Ovary (tissue), 9 donors: ENCODE measurements around the gene ARHGEF4. TPM values are rescaled to one million over a fixed set of nuclear protein-coding genes. Genes with fewer than 3 reads are reported as not detected.
"Not testable (repeated sequence)": the region's sequence is repeated elsewhere in the genome, so short reads cannot be mapped to it uniquely, and the experiment has no call there.

ENCODE experiments used
- DNase-seq, 5 donors: peaks; one replicate each; pipeline ENCODE4 v3.0.0-alpha.2; 2019 to 2020
- H3K27ac ChIP-seq, 2 donors: fragments of 200-600 bp; one replicate each; pipeline versions ENCODE4 v1.5.1 to v1.8.0; 2019 to 2022
- H3K27me3 ChIP-seq: fragments of 200-600 bp; one replicate; pipeline ENCODE4 v1.8.0; 2022
- H3K36me3 ChIP-seq: fragments of 200-600 bp; sonication (generic); one replicate; pipeline ENCODE4 v1.5.1; 2019
- H3K4me1 ChIP-seq: one replicate; pipeline ENCODE4 v1.8.1; 2013; ENCODE audit warnings: mild to moderate bottlenecking, moderate library complexity; ENCODE audit not compliant: insufficient read depth
- H3K4me3 ChIP-seq: fragments of 200-600 bp; sonication (generic); one replicate; pipeline ENCODE4 v1.5.1; 2017
- H3K9me3 ChIP-seq, 2 donors: fragments of 200-600 bp in 1 of 2; sonication (generic) in 1 of 2; one replicate each; pipeline versions ENCODE4 v1.5.1 to v1.8.1; 2013 to 2019; ENCODE audit warnings: mild to moderate bottlenecking in 1 of 2, moderate library complexity in 1 of 2
- CTCF ChIP-seq, 3 donors: fragments of 450-650 bp in 2 of 3; fragments of 200-600 bp in 1 of 3; IDR thresholded peaks; one replicate each; pipeline versions ENCODE4 v1.5.1 to v1.8.0; 2016 to 2022; ENCODE audit warnings: antibody characterized with exemption in 3 of 3, mild to moderate bottlenecking in 1 of 3
- EP300 ChIP-seq: sonication (generic); formaldehyde crosslinking; IDR thresholded peaks from one replicate; pipeline ENCODE4 v1.6.1; 2017; ENCODE audit warnings: antibody characterized with exemption
- POLR2A ChIP-seq: fragments of 450-650 bp; IDR thresholded peaks from one replicate; pipeline ENCODE4 v1.6.1; 2017; ENCODE audit warnings: antibody characterized with exemption, mild to moderate bottlenecking, moderate library complexity
- WGBS, 3 donors: extraction: QIAGEN DNeasy Blood & Tissue Kit in 1 of 3; methylation state at CpG; one replicate each; pipeline versions ENCODE4 v1.1.5 to v1.1.7; 2013 to 2017; 5-methylcytosine and 5-hydroxymethylcytosine counted together
- intact Hi-C, 4 donors: fragments of 100-400 bp; cut with DNase I; formaldehyde crosslinking; loops; one replicate each; pipeline versions ENCODE4 v1.11.0 to v1.15.1; 2022 to 2023
- polyA plus RNA-seq, 2 donors: library from polyadenylated mRNA; stranded (reverse); fragments of 200-250 nt in 1 of 2; fragments of 350-450 nt in 1 of 2; fragmentation: Illumina TruSeq in 1 of 2; extraction: RNeasy Lipid Tissue Mini Kit (QIAGEN cat#74804) in 1 of 2; gene quantifications; one replicate each; pipeline ENCODE4 v1.2.3, GENCODE V29; 2013 to 2014
- total RNA-seq, 7 donors: library from RNA; depleted of rRNA in 2 of 7; stranded (reverse); fragments of >200 nt in 2 of 7; fragmentation: NEBNext Ultra II Directional in 3 of 7; extraction: Animal tissue kit (Norgen Biotek cat#: 25700) in 3 of 7; gene quantifications; one replicate each; pipeline versions ENCODE4 v1.1.0 to v1.2.4, GENCODE V29; 2016 to 2023
- donor health status: DM: no; HTN: no; CAD: no; lungs with moderate emphysema.
- donor health status: DM: no; HTN: no; CAD: no.
- donor health status: Bipolar disorder and iron deficiency.
- donor health status: DM: yes; HTN: yes; CAD: no.
- donor health status: DM: no; HTN: no; CAD: no.
- donor health status: DM: yes; HTN: yes; CAD: no.

ARHGEF4 gene
- total and polyA plus RNA-seq, 9 donors: 8.6 to 27.4 (median 18.0) TPM

DNA sequence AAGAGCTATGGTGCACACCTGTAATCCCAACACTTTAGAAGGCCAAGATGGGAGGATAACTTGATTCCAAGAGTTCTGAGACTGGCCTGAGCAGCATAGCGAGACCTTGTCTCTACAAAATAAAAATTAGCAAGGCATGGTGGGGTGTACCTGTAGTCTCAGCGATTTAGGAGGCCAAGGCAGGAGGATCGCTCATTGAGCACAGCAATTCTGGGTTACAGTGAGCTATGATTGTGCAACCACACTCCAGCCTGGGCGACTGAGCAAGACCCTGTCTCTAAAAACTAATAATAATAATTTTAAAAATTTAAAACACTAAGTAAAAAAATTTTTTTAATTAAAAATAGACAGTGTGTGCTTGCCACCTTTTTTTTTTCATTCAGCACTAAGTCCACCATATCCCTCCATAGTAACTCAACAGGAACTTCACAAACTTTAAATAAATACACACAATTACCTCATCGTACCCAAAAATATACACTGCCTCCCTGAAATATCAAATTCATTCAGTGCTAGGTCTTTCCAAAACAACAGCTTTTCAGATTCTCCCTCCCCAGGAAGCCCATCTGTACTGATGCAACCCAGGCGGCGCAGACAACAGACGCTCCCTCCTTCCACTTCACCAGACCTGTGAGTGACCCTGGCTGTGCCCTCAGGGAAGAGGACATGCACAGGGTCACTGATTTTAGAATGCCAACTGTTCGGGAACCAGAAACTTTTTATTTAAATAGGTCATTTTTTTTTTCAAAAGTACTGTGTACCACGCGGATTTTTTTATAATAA is 227.0 kb downstream of the ARHGEF4 start:
- Histone ChIP-seq H3K27me3 (no peaks in the 10 kb centered on the region), H3K9me3 (no peaks in the 10 kb centered on the region), H3K36me3 (no peaks in the 10 kb centered on the region), H3K27ac (no peak overlapping the region), H3K4me3 (no peak overlapping the region), H3K4me1 (peaks cover 20% of the 10 kb centered on the region)
- WGBS, 3 donors: 68 to 76% (median 72%) methylated on average over 11 of the region's 11 CpGs
- intact Hi-C loops: no loop called here
- no peak for DNase-seq
- TF ChIP-seq CTCF (IDR thresholded peaks at IDR 0.05) (no peak), EP300 (no peak), POLR2A (no peak)

DNA sequence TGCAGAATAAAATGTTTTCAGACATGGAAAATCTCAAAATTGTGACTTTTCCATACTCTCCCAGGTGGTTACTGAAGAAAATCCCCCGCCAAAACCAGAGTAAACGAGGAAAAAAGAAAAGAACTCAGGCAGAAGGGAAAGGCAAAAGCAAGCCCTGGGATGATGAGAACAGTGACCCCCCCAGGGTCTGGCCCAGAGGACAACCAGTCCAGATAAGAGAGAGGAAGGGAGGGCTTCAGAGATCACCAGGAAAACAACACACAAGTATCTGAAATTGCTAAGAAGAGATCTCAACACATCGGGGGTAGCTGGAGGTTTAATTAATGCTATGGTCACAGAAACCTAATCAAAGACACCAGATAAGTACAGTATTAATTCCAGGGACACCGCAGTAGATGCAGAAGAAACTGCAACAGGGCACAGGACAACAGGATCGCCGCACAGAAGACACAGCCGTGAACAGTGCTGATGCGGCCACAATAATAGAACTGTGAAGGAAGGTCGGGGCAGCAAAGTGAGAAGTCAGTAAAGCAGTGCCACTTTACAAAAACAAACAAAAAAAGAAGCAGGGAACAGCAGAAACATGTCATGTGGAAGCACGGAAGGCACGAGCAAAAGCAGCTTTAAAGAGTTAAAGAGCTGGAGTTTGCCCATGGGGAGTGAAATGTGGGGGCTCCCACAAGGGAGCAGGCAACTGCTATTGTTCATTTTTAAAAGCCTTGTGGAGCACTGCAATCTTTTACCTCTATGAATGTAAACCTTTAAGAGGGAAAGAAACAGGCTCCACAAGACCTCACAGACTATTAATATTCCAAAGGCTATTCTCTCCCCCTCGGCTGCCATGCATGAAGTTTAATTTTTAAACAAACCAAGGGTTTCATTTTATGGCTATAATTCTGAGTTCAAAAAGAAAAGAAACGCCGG is 228.1 kb downstream of the ARHGEF4 start:
- TF ChIP-seq CTCF (IDR thresholded peaks at IDR 0.05): no peak
- TF ChIP-seq POLR2A: no peak
- no peak for TF ChIP-seq EP300
- no peak overlapping the region for H3K27ac ChIP-seq
- no peaks in the 10 kb centered on the region for H3K9me3 ChIP-seq
- DNase-seq: no peak
- peaks cover 15% of the 10 kb centered on the region for H3K4me1 ChIP-seq
- H3K4me3 ChIP-seq: no peak overlapping the region
- intact Hi-C loops: no loop called here
- H3K27me3 ChIP-seq: no peaks in the 10 kb centered on the region
- 52 to 61% (median 53%) methylated on average over 14 of the region's 14 CpGs for WGBS, 3 donors
- no peaks in the 10 kb centered on the region for H3K36me3 ChIP-seq

- no peaks in the 10 kb centered on the region for H3K36me3 ChIP-seq
- TF ChIP-seq POLR2A: no peak
- no peak for TF ChIP-seq EP300
- TF ChIP-seq CTCF (IDR thresholded peaks at IDR 0.05): no peak
- no peaks in the 10 kb centered on the region for H3K27me3 ChIP-seq
- H3K4me1 ChIP-seq: peaks cover 7% of the 10 kb centered on the region
- no peak overlapping the region for H3K27ac ChIP-seq
- DNase-seq: no peak
- 12 to 14% (median 13%) methylated on average over 2 of the region's 2 CpGs for WGBS, 3 donors
- no peak overlapping the region for H3K4me3 ChIP-seq
- H3K9me3 ChIP-seq: no peaks in the 10 kb centered on the region
- intact Hi-C loops: no loop called here
Measured at GRCh38 chr2:131067465-131068125, 230.9 kb downstream of the ARHGEF4 start.

DNA sequence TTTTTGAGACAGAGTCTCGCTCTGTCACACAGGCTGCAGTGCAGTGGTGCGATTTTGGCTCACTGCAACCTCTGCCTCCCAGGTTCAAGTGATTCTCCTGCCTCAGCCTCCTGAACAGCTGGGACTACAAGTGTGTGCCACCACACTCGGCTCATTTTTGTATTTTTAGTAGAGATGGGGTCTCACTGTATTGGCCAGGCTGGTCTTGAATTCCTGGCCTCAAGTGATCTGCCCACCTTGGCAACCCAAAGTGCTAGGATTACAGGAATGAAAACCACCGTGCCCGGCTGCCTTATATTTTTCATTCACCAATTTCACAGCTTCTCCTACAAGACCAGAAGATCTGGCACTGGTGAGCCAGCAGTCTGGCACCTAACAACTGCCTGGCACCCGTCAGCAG is 231.5 kb downstream of the ARHGEF4 start:
- H3K27ac ChIP-seq, intact Hi-C loops, H3K4me3 ChIP-seq, H3K27me3 ChIP-seq, DNase-seq, H3K9me3 ChIP-seq, H3K4me1 ChIP-seq, H3K36me3 ChIP-seq: not testable (repeated sequence)
- 92 to 95% (median 92%) methylated on average over 6 of the region's 6 CpGs for WGBS, 3 donors

DNA sequence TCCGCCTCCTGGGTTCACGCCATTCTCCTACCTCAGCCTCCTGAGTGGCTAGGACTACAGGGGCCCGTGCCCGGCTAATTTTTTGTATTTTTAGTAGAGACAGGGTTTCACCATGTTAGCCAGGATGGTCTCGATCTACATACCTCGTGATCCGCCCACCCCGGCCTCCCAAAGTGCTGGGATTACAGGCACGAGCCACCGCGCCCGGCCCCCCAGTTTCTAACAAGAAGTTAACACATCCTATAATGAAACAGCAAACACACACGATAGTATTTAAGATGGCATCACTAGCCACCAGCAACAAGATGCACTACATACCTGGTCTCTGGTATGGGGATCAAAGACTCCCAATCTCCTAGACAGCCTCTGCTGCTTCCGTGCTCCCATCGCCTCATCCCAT is 238.9 kb downstream of the ARHGEF4 start:
- H3K4me1 ChIP-seq, H3K9me3 ChIP-seq, H3K36me3 ChIP-seq, DNase-seq, H3K27ac ChIP-seq, H3K27me3 ChIP-seq, intact Hi-C loops, H3K4me3 ChIP-seq: not testable (repeated sequence)
- 94 to 96% (median 96%) methylated on average over 15 of the region's 15 CpGs for WGBS, 3 donors
